Left ventricle myocardium superior (tissue), 1 donor: ENCODE results near the gene IFTAP. TPM values are rescaled to one million over a fixed set of nuclear protein-coding genes. Genes with fewer than 3 reads are reported as not detected.

Experiments
- ATAC-seq: fragments of 200-7000 bp; cut with Tn5 transposase; one replicate; pipeline ENCODE4 v1.9.1; 2020; ENCODE audit warnings: mild to moderate bottlenecking, moderate library complexity
- DNase-seq: peaks from one replicate; pipeline ENCODE4 v3.0.0-alpha.2; 2020
- intact Hi-C: fragments of 100-400 bp; cut with micrococcal nuclease; formaldehyde crosslinking; loops from one replicate; pipeline ENCODE4 v1.11.0; 2022
- total RNA-seq: library from RNA; stranded (reverse); fragmentation: NEBNext Ultra II Directional; extraction: Animal tissue kit (Norgen Biotek cat#: 25700); gene quantifications from one replicate; pipeline ENCODE4 v1.2.1, GENCODE V29; 2021
- donor health status: DM: no; HTN: yes; CAD: no; lungs with severe emphysema.

The IFTAP gene
- total RNA-seq, 1 donor from 2014 or later = 44.6 TPM

DNA sequence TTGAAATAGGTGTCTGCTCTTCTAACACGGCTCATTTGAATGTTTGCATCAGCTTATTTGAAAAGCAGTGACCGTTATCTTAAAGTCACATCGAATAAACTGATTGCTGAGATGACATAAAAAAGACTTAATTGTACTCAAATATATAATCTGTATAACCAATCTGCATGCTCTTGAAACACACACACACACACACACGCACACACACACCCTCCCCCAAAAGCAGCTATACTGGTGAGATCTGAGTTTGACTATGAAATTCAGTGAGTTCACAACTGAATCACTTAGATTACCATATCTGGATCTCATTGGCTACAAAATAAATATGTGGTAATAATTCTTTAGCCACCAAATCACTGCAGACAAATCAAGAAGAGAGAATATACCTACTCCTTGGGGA is 3.8 kb upstream of the IFTAP start:
- intact Hi-C loops = no loop called here
- no peak for ATAC-seq
- DNase-seq = no peak

DNA sequence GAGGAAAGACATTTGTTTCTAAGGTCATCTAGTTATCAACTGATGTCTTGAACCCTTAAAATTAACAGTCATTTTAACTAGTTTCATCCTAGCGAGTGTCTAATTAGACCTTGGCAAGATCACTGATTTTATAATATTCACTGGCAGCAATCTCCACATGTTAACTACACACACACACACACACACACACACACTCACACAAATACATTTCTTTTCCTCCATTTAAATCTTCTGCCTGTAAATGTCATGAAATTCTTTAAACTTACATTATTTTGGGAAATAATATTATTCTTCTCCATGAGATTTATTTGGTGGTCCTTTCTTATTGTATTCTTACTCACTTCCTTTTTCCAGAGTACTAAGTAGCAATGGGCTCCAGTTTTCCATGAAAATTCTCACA is 2.9 kb upstream of the IFTAP start:
- no peak for ATAC-seq
- intact Hi-C loops = no loop called here
- DNase-seq = no peak

GRCh38 chr11:36596880-36597279 is 2.6 kb downstream of the IFTAP start:
- ATAC-seq = no peak
- no peak for DNase-seq
- intact Hi-C loops = no loop called here

GRCh38 chr11:36598051-36598450 is 3.7 kb downstream of the IFTAP start, which contains the start of gene RAG2:
Gene RAG2, minus strand, starts transcription at chr11:36598236. Its CDS starts 4,068 bp downstream, at chr11:36594168.
- intact Hi-C loops = no loop called here
- DNase-seq = no peak
- ATAC-seq = no peak

- DNase-seq (no peak), ATAC-seq (no peak)
Observed at GRCh38 chr11:36600180-36600579, 5.9 kb downstream of the IFTAP start.

DNA sequence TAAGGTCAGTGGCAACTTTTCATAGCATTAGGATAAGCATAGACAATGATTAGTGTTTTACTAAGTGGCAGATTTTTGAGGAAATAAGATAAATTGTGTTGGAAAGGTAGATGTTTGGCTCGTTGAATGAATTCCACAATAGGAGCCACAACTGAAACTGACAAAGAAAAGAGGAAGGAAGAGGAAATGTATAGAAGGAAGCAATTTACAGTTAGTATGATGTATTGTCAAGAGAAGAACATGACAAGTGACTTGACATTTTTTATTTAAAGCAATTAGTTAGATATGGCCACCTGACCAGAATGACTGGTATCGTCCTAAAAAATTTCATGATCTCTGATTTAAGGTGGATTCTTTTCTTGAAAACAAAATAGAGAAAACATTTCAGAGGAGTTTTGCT is 6.9 kb downstream of the IFTAP start:
- DNase-seq (no peak), ATAC-seq (no peak)
- intact Hi-C loops = no loop called here

More at GRCh38 chr11:36600180-36600579, 5.9 kb downstream of the IFTAP start:
- intact Hi-C loops = no loop called here

DNA sequence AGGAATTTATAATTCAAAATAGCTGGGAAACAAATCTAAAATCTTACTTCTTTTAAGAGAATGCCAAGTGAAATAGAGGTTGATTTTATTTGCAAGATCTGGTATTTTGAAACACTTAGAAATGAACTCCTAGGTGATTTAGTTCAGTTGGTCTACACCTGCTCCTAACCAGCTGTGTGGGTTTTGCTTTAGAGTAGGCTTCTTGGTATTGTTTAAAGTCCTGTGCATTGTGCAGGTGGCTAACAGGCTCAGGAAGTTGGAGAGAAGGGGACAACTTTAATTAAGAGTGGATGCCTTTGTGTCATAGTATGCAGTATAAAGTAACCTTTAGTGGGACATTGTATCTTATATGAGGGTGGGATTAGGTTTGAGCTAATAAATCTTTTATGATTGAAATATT is 7.8 kb downstream of the IFTAP start:
- ATAC-seq = no peak
- intact Hi-C loops = no loop called here
- DNase-seq = no peak

DNA sequence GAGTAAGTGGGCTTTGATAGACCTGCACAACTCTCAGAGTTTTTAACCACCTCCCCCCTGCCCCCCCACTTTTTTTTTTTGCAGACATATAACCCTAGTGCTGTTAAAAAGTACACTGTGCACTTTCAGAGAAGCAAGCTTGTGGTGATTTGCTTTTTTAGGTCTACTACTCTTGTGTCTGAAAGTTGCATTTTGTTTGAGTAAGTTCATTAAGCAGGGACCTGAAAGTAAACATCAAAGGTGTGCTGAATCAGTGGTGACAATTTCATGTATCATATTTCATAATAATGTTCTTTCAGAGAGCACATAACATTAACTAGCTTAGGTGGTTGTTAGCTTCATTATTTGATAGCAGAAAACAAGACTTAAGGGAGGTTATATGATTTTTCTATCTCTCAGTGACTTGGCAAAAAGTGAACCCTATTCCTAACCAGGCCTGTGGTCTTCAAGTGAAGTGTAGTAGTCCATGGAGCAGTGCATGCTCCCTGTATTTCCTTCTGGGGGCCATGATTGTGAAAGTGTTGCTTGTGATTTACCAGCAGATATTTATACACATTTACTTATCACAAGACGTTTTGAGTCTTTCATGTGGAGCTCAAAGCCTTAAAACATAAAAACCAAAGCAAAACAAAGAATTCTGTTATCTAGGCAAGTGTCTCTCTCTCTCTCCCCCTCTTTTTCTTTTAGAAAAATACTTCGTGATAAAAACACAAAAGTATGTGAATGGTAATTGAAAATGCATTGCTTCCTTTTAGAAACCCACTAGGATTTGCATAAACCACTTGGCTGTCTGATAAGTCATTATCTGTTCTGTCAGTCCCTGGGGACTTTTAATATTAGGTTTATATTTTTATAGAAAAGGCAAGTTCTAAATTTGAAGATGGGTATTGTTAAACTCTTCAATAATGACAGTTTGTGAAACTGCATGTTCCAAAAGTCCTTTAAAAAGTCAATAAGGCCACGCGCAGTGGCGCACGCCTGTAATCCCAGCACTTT is 11.2 kb downstream of the IFTAP start:
- DNase-seq = no peak
- ATAC-seq = no peak
- intact Hi-C loops = no loop called here

DNA sequence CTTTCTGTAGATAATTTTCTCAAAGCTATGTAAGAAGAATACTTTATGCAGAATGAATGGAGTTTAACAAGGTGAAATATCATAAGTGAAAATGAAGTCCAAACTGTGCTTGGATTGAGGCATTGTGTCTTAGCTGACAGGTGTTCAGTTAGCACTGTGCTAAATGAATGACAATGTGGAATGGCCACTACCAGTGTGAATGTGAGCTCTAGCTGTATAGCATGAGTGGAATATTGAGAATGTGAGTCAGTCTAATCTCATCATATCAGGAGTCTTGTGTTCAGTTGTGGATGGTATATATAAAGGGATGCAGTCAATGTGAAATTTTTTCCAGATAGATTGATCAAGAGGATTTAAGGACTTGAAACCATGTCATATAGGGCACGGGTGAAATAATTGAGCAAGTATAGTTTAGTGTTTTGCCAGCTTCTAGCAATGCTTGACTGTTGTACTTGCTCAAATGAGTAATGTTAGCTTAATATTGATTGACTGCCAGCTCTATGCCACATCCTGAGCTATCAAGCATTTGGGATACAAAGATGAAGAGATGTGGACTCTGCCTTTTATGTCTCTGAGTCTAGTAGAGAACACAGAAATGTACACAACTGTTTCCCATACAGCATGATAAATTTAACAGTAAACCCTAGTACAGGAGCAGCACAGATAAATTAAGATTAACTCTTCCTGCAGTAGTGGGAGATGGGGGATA is 14.3 kb downstream of the IFTAP start:
- DNase-seq (no peak), ATAC-seq (no peak)
- intact Hi-C loops = no loop called here

DNA sequence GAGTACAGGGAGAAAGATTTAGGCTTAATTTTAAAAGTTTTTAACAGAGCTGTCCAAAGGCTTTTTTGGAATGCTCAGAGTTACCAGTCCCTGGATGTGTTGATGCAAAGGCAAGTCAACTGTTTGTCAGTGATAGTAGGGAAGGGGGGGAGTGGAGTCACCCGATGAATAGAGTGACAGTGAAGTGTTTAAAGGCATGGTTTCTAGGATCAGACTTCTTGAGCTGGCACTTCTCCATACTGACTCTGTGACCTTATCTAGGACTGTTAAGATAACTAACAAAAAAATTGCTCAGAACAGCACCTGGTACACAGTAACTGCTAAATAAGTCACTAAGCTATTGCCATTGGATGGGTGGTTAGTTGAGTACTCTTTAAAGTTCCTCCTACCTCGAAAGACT is 15.1 kb downstream of the IFTAP start:
- ATAC-seq = peak; percentile 63

DNA sequence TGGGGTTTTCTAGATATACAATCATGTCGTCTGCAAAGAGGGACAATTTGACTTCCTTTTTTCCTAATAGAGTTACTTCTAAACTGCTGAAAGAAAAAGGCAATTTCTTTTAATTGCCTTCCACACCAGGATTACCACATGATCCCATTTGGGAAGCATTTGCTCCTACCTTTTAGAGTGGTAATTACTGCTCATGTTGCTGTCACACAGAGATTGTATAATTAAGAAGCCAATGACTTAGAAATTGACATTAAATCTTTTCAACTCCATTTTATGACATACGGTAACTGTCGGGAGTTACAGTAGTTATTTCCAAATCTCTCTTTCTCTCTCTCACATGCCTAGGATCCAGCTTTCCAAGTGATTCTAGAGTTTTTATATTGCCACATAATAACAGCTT is 21.5 kb downstream of the IFTAP start:
- intact Hi-C loops = no loop called here
- no peak for DNase-seq
- no peak for ATAC-seq

More for the DNA sequence above, 15.1 kb downstream of the IFTAP start:
- intact Hi-C loops = no loop called here
- no peak for DNase-seq

- intact Hi-C loops = no loop called here
- no peak for DNase-seq
- no peak for ATAC-seq
Observed at GRCh38 chr11:36617543-36618362, 23.5 kb downstream of the IFTAP start.

DNA sequence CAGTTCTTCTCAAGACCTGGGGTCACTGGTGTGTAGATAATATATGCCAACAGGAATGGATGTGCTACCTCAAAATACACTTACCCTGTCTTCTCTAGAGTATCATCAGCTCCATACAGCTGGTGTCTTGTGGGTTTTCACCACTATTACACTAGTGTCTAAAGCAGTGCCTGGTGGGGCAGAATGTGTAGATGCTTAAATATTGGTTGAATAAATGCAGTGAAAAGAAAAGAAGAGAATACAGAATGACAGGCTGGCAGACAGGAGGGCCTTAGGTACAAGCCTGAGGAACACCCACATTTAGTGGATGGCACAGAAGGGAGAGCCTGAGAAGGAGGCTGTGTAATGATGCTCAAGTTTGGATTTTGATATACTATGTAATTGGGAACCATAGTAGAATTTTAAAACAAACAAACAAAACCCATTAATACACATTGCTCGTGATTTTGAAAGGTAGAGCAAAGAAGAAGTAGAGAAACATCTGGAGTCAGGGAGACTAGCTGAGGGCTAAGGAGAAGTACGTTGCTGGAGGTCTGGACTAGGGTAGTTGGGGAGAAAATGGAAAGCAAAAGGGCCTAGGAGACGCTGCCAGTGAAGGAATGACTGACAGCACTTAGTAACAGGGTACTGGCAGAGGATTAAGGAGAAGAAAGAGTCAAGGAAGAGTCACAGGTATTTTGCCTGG is 24.2 kb downstream of the IFTAP start:
- DNase-seq = no peak
- ATAC-seq = no peak
- intact Hi-C loops = no loop called here

GRCh38 chr11:36619502-36619901 is 25.2 kb downstream of the IFTAP start:
- intact Hi-C loops = no loop called here
- no peak for ATAC-seq
- no peak for DNase-seq

DNA sequence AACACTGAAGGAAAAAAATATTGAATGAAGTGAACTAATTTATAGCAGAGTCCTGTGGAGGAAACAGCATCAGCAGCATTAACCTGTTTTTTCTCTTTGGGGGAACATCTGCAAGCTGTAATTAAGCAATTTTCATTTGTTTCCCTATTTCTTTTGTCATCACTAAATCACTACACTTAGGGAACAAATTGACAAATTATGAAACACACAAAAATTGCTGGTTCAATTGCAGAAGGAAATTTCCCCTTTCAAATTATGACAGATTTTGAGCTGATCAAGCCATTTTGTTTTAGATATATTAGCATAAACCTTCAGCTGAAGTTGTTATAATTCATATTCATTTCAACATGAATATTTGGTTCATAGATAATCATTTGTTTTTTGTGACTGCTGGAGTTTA is 25.9 kb downstream of the IFTAP start:
- intact Hi-C loops = loop anchor here (5.0 to 10.0 kb wide), 2 partner anchors 55 to 118 kb away; partner anchors contain the start of gene RAG1
- ATAC-seq (no peak), DNase-seq (no peak)

GRCh38 chr11:36622431-36623136 is 28.3 kb downstream of the IFTAP start:
- intact Hi-C loops = loop anchor here (5.0 to 10.0 kb wide), 2 partner anchors 58 to 120 kb away; partner anchors contain the start of gene RAG1
- ATAC-seq = peak; percentile 66
- no peak for DNase-seq

DNA sequence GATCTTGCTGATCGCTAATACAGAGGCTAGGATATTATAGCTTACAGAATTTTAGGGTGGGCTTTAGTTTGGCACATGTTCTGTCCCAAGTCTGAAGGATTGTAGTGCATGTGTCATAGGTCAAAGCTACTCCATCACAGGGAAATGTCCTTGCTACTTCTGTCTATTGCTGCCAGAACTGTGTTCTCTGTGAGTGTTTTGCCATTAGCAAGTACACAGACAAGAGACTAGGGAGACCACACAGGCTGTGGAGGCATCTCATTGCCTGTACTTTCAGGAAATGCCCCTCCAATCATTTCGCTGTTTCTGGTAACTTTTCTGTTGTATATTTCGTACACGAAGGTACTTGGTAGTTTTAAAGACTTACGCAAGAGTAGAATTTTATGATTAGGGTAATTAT is 29.2 kb downstream of the IFTAP start:
- ATAC-seq = no peak
- no peak for DNase-seq
- intact Hi-C loops = loop anchor here (5.0 to 10.0 kb wide), 2 partner anchors 59 to 121 kb away; partner anchors contain the start of gene RAG1

- ATAC-seq = no peak
- DNase-seq = no peak
- intact Hi-C loops = loop anchor here (10.0 kb wide), 1 partner anchor 62 kb away; the partner anchor contains the start of gene RAG1
Observed at GRCh38 chr11:36627006-36627405, 32.7 kb downstream of the IFTAP start.
